GM03348 (cell line): ENCODE results near the gene SSUH2.
A peak's percentile ranks its signal among the peaks of the same experiment; 100 is the strongest.
"Not testable (repeated sequence)": the region's sequence is repeated elsewhere in the genome, so short reads cannot be mapped to it uniquely, and the experiment has no call there.

ENCODE experiments used
- DNase-seq: peaks from one replicate; pipeline ENCODE4 v3.0.0; 2012; ENCODE audit warnings: low spot score

Gene SSUH2, protein sequence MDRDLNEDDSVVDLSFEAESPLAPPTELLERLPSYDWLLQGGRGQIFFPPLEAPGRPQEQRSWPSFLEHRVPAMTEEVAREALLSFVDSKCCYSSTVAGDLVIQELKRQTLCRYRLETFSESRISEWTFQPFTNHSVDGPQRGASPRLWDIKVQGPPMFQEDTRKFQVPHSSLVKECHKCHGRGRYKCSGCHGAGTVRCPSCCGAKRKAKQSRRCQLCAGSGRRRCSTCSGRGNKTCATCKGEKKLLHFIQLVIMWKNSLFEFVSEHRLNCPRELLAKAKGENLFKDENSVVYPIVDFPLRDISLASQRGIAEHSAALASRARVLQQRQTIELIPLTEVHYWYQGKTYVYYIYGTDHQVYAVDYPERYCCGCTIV

DNA sequence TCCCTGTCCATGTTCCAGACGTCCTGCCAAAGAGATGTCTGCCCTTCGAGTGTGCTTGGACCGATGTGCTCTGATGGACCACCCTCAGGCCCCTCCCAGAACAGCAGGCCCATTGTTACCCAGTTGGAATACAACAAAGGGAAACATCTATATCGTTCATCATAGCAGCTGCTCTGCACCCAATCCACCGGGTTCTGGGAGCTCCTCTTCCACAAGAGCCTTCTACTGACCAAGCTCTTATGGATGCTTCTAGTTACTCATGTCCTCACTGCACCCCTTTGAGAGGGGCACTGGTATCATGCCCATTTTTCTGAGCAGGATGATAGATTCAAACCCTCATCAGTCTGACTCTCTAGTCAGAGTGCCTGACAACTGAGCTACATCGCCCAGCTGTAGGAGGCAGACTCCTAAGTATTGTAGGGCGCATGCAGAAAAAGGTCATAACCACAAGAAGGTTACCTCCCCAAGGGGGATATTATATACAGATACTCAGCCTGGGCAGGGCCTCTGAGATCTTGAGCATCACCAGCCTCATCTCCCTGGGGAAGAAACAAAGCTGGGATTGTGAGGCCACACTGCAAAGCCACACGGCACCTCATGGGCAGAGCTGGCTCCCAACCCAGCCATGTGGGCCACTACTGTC is at the start of gene SSUH2:
Gene SSUH2 (minus strand): TSS at position 51 of the 643 bp plus-strand sequence. CDS start 40 bp downstream, at position 11.
- DNase-seq, result no peak

DNA sequence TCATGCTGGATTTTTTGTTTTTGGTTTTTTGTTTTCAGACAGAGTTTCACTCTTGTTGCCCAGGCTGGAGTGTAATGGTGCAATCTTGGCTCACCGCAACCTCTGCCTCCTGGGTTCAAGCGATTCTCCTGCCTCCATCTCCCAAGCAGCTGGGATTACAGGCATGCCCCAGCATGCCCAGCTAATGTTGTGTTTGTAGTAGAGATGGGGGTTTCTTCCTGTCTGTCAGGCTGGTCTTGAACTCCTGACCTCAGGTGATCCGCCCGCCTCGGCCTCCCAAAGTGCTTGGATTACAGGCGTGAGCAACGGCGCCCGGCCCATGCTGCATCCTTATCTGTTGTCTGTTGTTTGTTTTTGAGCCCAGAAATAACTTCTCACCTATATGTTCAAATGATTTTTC is 46.7 kb upstream of the SSUH2 start:
- DNase-seq, result not testable (repeated sequence)

DNA sequence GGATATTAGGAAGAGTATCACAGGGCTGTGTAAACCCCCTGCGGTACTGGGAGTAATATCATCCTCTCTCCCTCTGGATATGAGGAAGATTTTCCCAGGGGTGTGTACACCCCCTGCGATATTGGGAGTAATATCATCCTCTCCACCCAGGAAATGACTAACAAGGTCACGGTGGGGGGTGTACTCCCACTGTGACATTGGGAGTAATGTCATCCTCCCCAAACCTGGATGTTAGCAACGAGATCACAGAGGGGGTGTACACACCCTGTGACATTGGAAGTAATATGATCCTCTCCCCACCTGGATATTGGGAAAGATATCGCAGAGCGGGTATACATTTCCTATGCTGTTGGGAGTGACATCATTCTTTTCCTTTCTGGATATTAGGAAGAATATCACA is 40.4 kb upstream of the SSUH2 start:
- DNase-seq, result not testable (repeated sequence)

DNA sequence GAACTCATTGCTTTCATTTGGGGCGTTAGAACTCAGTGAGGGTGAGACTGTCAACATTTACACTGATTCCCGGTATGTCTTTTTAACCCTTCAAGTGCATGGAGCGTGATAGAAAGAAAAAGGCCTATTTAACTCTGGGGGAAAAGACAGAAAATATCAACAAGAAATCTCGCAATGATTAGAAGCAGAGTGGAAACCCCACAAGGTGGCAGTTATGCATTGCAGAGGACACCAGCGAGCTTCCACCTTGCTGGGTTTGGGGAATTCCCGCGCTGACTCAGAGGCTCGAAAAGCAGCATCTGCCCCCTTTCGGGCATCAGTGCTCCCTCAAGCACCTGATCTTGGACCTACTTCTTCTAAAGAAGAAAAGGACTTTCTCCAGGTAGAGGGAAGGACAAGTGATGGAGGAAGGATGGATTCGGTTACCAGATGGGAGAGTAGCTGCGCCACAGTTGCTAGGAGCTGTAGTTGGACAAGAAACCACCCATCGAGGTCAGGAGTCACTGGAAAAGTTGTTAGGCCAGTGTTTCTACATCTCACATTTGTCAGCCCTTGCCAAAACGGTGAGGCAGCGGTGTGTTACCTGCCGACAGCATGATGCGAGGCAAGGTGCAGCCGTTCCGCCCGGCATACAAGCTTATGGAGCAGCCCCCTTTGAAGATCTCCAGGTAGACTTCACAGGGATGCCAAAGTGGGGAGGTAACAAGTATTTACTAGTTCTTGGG is 38.4 kb upstream of the SSUH2 start:
- not testable (repeated sequence) for DNase-seq

DNA sequence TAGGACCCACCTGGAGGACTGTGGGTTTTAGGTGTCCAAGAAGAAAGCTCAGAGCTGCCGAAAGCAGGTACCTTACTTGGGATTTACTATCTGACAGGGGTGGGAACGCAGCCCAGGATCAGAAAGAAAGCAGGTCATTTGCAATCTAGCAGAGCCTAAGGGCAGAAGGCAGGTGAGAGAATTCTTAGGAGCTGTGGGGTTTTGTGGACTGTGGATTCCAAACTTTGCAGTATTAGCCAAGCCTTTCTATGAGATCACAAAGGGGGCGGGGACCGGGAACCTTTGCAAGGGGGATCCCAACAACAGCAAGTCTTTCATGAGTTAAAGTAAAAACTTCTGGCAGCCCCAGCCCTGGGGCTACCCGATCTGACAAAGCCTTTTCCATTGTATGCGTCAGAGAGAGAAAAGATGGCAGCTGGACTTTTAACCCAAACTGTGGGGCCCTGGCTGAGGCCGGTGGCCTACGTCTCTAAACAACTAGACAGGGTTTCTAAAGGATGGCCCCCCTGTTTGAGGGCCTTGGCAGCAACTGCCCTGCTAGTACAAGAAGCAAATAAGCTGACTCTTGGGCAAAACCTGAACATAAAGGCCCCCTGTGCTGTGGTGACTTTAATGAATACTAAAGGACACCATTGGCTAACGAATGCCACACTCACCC is 37.4 kb upstream of the SSUH2 start:
- DNase-seq, result not testable (repeated sequence)

DNA sequence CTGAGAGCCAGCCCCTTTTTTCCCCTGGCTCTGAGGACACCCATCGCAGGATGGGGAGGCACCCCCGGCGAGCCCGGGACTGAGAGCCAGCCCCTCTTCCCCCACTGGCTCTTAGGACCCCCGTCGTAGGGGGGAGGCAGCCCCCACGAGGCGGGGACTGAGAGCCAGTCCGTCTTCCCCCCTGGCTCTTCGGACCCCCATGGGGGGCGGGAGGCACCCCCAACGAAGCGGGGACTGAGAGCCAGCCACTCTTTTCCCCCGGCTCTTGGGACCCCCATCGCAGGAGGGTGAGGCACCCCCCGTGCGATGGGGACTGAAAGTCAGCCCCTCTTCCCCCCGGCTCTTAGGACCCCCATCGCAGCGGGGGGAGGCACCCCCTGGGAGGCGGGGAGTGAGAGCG is 36.8 kb upstream of the SSUH2 start:
- DNase-seq, result no peak

DNA sequence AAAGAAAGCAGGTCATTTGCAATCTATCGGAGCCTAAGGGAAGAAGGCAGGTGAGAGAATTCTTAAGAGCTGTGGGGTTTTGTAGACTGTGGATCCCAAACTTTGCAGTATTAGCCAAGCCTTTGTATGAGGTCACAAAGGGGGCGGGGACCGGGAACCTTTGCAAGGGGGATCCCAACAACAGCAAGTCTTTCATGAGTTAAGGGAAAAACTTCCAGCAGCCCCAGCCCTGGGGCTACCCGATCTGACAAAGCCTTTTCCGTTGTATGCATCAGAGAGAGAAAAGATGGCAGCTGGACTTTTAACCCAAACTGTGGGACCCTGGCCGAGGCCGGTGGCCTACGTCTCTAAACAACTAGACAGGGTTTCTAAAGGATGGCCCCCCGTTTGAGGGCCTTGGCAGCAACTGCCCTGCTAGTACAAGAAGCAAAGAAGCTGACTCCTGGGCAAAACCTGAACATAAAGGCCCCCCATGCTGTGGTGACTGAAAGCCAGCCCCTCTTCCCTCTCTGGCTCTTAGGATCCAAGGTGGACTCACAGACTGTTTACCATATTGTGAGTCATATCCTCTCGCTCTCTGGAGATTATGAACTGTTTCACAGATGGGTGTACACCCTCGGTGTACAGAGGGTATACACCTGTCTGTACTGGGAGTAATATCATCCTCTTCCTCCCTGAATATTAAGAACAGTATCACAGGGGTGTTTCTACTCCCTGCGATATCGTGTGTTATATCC is 35.4 kb upstream of the SSUH2 start:
- not testable (repeated sequence) for DNase-seq

DNA sequence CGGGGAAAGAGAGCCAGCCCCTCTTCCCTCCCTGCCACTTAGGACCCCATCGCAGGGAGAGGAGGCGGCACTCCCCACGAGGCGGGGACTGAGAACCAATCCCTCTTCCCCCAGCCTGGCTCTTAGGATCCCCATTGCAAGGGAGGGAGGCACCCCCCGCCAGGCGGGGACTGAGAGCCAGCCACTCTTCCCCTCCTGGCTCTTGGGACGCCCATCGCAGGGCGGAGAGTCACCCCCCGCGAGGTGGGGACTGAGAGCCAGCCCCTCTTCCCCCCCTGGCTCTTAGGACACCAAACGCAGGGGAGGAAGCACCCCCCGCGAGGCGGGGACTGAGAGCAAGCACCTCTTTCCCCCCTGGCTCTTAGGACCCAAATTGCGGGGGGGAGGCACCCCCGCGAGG is 34.2 kb upstream of the SSUH2 start:
- no peak for DNase-seq

DNA sequence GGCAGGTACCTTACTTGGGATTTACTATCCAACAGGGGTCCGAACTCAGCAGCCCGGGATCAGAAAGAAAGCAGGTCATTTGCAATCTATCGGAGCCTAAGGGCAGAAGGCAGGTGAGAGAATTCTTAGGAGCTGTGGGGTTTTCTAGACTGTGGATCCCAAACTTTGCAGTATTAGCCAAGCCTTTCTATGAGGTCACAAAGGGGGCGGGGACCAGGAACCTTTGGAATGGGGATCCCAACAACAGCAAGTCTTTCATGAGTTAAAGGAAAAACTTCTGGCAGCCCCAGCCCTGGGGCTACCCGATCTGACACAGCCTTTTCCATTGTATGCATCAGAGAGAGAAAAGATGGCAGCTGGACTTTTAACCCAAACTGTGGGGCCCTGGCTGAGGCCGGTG is 32.7 kb upstream of the SSUH2 start:
- not testable (repeated sequence) for DNase-seq

DNA sequence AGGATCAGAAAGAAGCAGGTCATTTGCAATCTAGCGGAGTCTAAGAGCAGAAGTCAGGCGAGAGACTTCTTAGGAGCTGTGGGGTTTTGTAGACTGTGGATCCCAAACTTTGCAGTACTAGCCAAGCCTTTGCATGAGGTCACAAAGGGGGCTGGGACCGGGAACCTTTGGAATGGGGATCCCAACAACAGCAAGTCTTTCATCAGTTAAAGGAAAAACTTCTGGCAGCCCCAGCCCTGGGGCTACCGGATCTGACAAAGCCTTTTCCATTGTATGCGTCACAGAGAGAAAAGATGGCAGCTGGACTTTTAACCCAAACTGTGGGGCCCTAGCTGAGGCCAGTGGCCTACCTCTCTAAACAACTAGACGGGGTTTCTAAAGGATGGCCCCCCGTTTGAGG is 31.0 kb upstream of the SSUH2 start:
- not testable (repeated sequence) for DNase-seq

DNA sequence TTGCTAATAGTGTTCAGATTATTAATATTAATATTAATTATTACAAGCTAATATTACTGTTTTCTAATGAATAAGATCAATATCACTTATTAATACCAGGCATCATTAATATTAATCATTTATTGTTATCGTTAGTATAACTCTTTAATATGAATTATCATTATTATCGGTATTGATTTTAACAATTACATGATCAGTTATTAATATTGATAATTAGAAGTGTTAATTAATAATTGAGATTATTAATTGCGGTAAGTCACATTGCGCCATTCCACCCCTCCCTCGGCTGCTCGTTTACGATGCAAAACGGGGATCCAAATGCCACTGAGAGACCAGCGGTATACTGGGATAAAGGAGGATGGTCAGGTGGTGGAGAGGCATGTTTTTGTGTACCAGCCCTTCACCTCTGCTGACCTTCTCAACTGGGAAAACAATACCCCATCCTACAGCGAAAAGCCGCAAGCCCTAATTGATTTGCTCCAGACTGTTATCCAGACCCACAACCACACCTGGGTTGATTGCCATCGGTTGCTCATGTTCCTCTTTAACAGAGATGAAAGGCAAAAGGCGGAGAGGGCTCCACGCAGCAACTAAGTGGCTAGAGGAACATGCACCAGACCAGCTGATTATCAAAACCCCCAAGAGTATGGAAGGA is 28.6 kb upstream of the SSUH2 start:
- no peak for DNase-seq

DNA sequence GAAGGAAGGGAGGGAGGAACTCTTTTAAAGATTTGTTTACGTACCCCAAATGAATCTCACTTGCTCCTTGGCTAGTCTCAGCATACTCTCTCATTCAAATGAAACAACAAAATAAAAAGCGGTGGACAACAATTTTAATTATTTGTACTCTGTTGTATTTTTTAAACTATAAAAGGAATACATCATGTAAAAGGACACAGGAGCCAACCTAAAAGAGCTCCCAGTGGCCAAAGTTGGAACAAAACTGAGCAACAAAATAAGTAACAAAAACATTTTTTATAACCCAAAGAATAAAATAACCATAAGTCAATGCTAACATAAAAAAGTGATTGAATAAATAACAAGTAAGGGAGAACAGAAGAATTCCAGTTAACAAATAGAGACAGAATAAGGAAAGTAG is 24.4 kb upstream of the SSUH2 start:
- DNase-seq, result no peak

DNA sequence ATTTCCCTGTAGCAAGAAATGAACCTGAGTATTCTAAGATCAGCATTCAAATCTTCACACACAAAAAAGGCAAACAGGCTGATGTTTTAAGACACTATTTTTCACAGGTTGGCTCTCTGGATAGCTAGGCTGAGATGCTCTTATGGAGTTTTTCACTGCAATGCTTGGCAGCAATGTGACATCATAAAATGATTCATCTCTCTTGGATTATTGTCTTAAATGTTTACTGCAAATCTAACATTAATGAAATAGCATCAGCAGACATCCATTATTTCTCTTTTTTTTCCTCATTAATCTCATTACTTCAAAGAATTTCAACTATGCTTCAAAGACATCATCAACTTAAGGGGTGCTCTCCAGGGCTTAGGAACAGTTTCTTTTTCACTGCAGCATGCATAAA is 23.6 kb upstream of the SSUH2 start:
- no peak for DNase-seq

DNA sequence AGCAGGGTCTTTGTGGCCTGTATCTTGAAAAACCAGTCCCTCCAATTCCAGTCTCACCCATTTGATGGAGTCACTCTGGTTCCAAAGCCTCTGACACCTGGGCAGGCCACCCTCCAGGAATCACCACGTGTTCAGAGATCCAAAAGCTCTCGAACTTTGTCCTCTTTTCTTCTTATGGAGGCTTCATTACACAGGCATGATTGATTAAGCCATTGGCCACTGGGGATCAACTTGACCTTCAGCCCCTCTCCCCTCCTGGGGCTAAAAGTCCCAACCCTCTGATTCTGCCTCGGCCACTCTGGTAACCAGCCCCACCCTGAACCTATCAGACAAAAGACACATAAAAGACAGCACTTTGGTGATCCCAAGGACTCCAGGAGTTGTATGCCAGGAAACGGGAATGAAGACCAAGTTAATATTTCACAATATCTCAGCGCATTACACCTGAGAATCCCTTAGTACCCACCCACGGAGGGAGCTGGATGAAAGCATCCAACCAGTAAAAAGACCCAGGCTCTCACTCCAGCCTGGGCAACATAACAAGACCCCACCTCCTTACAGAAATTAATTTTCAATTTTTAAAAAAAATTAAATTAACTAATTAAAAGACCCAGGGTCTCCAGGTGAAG is 23.0 kb upstream of the SSUH2 start:
- DNase-seq, result no peak

DNA sequence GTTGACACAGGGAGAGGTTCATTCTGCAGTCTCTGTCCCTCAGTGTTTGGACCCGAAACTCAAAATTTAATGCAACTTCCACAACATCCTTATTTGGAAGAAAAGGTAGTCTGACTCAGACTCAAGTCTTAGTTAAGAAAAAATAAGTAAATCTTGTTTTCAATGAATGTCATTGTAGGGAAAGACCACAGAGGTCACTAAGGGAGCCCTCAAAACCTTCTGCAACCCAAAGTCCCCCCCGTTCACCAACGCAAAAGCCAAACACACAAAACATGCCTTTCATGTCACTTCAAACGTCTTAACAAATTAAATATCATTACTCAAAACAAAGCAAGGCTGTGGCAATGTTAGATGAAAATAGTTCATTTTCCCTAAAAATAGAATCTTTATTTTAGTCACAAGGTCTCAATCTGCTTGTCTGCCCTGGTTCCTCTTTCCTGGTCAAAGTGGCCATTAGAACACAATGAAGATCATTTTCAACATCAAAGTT is 20.9 kb upstream of the SSUH2 start:
- DNase-seq, result no peak

DNA sequence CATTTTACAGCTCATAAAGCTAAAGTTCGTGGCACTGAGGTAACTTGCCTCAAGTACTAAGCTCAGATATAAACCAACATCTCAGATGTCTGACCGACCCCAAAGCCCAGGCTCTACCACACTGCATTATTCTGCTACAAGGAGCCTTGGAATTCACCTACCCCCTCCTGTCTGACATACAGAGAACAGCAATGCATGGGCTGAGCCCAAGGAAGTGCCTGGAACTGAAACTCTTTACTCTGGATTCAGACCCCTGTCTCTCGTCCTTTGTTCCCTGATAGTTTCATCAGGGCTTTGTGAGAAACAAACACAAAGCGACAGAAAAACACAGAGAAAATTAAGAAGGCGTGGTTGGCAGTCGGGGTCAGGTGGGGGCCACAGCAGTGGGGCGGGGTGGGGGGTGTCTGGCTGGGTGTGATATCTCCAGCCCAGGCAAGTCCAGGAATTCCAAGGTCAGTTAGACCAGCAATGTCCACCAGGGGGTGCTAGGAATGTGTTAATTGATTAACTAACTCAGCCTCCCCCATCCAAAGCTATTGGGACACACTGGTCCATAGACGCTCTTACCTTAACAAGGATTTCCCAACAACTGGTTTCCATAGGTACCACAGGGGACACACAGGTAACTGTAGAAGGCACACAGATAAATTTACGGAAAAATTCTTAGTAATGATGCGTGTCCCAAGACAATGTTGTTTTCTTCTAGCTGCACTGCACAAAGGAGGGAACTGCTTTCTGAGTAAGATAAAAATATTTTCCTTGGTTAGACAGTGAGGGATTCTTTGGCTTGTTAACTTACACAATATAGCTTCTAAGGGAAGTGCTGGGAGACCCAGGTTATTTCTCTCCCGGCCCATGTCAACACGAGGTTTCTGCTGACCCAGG is 18.8 kb upstream of the SSUH2 start:
- DNase-seq, result peak; percentile 90

DNA sequence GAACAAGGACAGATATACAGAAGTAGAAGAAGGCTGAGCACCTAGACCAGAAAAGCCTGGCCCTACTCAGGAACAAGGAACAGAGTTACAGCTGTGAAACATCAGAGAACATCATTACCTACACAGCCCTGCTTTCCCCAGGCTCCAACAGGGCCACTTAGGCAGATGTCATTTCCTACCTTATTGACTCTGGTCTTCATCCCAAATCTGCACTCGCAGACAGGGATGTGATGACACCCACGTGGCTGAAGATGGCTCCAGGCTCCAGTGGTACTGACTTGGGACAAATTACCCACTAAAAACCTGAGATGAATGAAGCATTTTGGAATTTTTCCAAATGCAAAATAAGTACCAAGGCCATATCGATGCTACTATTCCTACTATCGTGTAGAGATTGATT is 18.0 kb upstream of the SSUH2 start:
- no peak for DNase-seq

DNA sequence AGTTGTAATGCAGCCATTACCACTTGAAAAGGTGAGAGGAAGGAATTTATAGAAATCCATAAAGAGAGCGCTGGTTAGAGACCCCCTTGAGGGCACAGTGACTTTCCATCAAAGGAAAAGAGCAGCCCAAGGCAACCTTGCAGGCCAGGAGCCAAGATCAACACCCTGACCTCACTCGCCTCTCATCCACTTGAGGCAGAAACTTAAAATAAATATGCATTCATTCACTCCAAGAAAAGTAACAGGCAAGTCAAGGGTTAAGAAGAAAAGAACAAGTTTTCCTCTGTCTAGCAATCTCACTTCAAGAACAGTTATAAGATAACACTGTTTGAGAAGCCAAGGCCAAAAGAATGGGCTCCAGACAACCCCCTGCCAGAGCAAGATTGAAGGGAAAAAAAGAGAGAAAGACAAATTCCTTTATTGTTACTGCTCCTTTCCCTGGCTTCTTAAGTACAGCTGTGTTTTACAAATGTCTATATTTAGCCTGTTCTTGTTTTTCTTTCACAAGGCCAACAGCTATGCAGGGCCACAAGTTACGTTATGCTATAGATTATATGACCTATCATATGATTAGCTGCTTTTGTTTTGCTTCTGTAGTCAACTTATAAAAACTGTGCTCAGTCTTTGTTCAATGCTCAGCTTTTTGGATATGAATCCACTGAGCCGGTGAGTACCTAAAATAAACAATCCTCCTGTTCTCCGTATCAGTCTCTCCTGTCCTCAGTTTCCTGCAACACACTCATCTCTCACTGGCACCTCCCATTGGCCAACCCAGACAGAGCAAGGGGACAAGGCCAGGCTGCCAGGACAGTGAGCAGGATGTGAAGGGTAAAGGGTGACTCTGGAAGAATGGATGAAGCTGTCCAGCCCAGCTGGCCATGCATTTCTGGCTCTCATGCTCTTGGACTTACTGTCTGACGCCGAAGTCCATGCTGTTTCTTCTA is 15.8 kb upstream of the SSUH2 start:
- no peak for DNase-seq
